ENCODE results near the gene SORL1.

DNA sequence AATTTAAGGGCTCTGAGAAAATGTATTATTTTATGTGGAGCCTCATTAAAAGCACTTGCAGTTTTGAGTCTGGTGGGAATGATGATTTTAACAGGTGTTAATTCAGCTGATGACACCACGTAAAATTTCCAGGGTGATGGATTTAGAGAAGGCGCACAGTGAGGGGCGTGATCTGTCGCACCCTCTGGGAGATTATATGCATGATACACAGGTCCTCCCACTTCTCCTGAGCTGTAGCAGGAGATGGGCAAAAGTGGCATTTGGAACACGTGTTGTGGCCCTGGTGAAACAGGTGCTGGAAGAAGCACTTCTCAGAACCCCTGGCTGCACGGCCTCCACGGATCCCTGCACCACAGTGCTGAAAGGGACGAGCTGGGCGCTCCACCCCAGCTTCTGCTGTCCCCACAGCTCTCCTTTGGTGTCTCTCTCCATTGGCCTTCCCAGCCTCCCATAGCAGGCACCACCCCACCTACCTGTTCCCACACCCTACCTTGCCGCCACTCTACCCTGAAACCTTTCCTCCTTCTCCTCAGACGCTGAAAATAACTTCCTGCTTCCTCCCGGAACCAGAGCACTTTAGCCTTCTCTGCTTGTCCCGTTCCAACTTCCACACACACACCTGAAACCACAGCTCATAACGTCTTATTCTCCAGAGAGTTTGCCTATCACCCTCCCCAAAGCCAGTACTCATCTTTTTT lies 6.9 kb upstream of the SORL1 start:
- TF ChIP-seq, protein P1, sequence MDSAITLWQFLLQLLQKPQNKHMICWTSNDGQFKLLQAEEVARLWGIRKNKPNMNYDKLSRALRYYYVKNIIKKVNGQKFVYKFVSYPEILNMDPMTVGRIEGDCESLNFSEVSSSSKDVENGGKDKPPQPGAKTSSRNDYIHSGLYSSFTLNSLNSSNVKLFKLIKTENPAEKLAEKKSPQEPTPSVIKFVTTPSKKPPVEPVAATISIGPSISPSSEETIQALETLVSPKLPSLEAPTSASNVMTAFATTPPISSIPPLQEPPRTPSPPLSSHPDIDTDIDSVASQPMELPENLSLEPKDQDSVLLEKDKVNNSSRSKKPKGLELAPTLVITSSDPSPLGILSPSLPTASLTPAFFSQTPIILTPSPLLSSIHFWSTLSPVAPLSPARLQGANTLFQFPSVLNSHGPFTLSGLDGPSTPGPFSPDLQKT (CRISPR knock-in tag; IDR thresholded peaks at IDR 0.05; ENCODE audit: borderline replicate concordance) = no peak
- TF ChIP-seq POLR2AphosphoS5 (IDR thresholded peaks at IDR 0.05; ENCODE audit: low read depth, low read length) (no peak), ATRX (CRISPR knock-in tag; IDR thresholded peaks at IDR 0.05; ENCODE audit: borderline replicate concordance) (no peak), EZH2 (conservative IDR thresholded peaks at IDR 0.05; ENCODE audit: low read depth, low read length) (no peak), IRX3 (CRISPR knock-in tag; IDR thresholded peaks at IDR 0.05; ENCODE audit: borderline replicate concordance, low read depth) (no peak), TAF1 (CRISPR knock-in tag; IDR thresholded peaks at IDR 0.05) (no peak), NR2C2 (CRISPR knock-in tag; IDR thresholded peaks at IDR 0.05; ENCODE audit: borderline replicate concordance) (no peak), ZNF776 (CRISPR knock-in tag; IDR thresholded peaks at IDR 0.05) (no peak), ZNF296 (CRISPR knock-in tag; conservative IDR thresholded peaks at IDR 0.05) (no peak), POLR2A (IDR thresholded peaks at IDR 0.05; ENCODE audit: insufficient read depth in 1 of 2, low read depth in 2 of 2, low read length in 2 of 2) (no peak)
- TF ChIP-seq, protein P2, sequence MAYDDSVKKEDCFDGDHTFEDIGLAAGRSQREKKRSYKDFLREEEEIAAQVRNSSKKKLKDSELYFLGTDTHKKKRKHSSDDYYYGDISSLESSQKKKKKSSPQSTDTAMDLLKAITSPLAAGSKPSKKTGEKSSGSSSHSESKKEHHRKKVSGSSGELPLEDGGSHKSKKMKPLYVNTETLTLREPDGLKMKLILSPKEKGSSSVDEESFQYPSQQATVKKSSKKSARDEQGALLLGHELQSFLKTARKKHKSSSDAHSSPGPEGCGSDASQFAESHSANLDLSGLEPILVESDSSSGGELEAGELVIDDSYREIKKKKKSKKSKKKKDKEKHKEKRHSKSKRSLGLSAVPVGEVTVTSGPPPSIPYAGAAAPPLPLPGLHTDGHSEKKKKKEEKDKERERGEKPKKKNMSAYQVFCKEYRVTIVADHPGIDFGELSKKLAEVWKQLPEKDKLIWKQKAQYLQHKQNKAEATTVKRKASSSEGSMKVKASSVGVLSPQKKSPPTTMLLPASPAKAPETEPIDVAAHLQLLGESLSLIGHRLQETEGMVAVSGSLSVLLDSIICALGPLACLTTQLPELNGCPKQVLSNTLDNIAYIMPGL (CRISPR knock-in tag; IDR thresholded peaks at IDR 0.05; ENCODE audit: borderline replicate concordance in 1 of 2, low read depth in 1 of 2) = no peak
- TF ChIP-seq, protein P3, sequence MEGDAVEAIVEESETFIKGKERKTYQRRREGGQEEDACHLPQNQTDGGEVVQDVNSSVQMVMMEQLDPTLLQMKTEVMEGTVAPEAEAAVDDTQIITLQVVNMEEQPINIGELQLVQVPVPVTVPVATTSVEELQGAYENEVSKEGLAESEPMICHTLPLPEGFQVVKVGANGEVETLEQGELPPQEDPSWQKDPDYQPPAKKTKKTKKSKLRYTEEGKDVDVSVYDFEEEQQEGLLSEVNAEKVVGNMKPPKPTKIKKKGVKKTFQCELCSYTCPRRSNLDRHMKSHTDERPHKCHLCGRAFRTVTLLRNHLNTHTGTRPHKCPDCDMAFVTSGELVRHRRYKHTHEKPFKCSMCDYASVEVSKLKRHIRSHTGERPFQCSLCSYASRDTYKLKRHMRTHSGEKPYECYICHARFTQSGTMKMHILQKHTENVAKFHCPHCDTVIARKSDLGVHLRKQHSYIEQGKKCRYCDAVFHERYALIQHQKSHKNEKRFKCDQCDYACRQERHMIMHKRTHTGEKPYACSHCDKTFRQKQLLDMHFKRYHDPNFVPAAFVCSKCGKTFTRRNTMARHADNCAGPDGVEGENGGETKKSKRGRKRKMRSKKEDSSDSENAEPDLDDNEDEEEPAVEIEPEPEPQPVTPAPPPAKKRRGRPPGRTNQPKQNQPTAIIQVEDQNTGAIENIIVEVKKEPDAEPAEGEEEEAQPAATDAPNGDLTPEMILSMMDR (CRISPR knock-in tag; IDR thresholded peaks at IDR 0.05) = no peak
- TF ChIP-seq, protein P4, sequence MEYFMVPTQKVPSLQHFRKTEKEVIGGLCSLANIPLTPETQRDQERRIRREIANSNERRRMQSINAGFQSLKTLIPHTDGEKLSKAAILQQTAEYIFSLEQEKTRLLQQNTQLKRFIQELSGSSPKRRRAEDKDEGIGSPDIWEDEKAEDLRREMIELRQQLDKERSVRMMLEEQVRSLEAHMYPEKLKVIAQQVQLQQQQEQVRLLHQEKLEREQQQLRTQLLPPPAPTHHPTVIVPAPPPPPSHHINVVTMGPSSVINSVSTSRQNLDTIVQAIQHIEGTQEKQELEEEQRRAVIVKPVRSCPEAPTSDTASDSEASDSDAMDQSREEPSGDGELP (IDR thresholded peaks at IDR 0.05; ENCODE audit: borderline replicate concordance, low read depth) = no peak

Measured in HepG2 (cell line).